ENCODE measurements around the gene CLDND2.

DNA sequence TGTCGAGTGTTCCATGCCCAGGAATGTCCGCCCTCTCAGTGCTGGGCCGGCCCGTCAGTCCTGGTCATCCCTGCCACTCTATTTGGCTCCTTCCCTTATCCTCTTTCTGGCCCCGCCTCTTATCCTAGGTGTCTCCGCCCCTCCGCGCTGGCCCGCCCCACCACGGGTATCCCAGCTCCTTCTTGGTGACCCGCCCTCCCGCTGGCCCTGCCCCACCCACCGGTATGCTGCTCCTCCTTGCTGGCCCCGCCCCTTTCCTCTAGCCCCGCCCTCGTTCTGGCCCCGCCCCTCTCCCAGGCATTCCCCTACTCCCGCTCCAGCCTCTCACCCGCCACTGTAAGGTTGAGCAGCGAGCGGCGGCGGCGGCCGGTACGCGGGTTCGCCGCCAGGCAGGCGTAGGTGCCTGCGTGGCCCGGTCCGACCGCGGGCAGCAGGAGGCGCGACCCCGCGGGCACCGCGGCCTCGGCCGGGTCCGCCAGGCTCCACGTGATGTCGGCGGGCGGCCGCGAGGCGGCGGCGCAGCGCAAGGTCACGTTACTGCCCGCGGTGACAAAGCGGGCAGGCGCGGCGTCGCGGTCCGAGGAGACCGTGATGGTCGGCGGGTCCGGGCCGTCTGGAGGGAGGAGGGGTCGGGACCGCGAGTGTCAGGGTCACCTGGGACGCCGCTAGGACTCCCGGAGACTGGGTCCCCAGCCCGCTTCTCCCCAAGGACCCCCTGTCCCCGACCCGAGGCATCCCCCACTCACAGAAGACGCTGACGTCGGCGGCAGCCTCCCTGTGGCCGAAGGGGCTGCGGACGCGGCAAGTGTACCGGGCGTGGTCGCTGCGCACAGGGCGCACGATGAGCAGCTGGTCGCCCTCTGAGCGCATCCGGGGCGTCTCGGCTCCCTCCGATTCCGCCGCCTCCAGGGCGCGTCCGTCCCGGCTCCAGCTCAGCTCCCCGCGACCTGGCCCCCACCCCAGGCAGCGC is 28.8 kb downstream of the CLDND2 start:
- TF ChIP-seq POLR2A (IDR thresholded peaks at IDR 0.05; ENCODE audit: low read length): peak; percentile 39
- TF ChIP-seq GATA1 (IDR thresholded peaks at IDR 0.05; ENCODE audit: low read depth, low read length): no peak
